Spleen (tissue), 11 donors: ENCODE measurements around the gene CD72. TPM values are rescaled to one million over a fixed set of nuclear protein-coding genes. Genes with fewer than 3 reads are reported as not detected.

Experiments
- DNase-seq: peaks from one replicate; pipeline ENCODE4 v3.0.0-alpha.2; 2020
- H3K27ac ChIP-seq, 8 donors: fragments of 200-600 bp; sonication (generic) in 7 of 8; 1 replicate in 4 of 8; 2 replicates in 4 of 8; pipeline versions ENCODE4 v1.5.0 to v1.8.0; 2016 to 2021; ENCODE audit warnings: inconsistent platforms in 4 of 8, mild to moderate bottlenecking in 4 of 8, moderate library complexity in 1 of 8
- H3K27me3 ChIP-seq, 7 donors: fragments of 200-600 bp; sonication (generic) in 6 of 7; replicated peaks in 1 of 7; 1 replicate in 4 of 7; 2 replicates in 3 of 7; pipeline versions ENCODE4 v1.5.0 to v1.8.0; 2016 to 2021; ENCODE audit warnings: inconsistent platforms in 3 of 7, mild to moderate bottlenecking in 1 of 7
- H3K36me3 ChIP-seq, 6 donors: fragments of 200-600 bp; sonication (generic) in 5 of 6; 1 replicate in 4 of 6; 2 replicates in 2 of 6; pipeline versions ENCODE4 v1.5.0 to v1.8.0; 2016 to 2021; ENCODE audit warnings: inconsistent platforms in 2 of 6
- H3K4me1 ChIP-seq, 6 donors: fragments of 200-600 bp; sonication (generic) in 5 of 6; 1 replicate in 3 of 6; 2 replicates in 3 of 6; pipeline versions ENCODE4 v1.5.0 to v1.8.0; 2016 to 2021; ENCODE audit warnings: inconsistent platforms in 3 of 6
- H3K4me3 ChIP-seq, 8 donors: fragments of 200-600 bp; sonication (generic) in 7 of 8; 1 replicate in 4 of 8; 2 replicates in 4 of 8; pipeline versions ENCODE4 v1.5.0 to v1.8.0; 2016 to 2021; ENCODE audit warnings: inconsistent platforms in 4 of 8, mild to moderate bottlenecking in 4 of 8, moderate library complexity in 2 of 8
- H3K9me3 ChIP-seq, 8 donors: fragments of 200-600 bp; sonication (generic) in 7 of 8; 1 replicate in 4 of 8; 2 replicates in 4 of 8; pipeline versions ENCODE4 v1.5.0 to v1.8.0; 2016 to 2021; ENCODE audit warnings: inconsistent platforms in 4 of 8
- CTCF ChIP-seq, 11 experiments: fragments of 200-600 bp in 7 of 11; fragments of 450-650 bp in 4 of 11; sonication (generic) in 4 of 11; IDR thresholded peaks in 8 of 11; conservative IDR thresholded peaks in 3 of 11; 1 replicate in 7 of 11; 2 replicates in 4 of 11; pipeline versions ENCODE4 v1.4.0 to v1.8.0; 2016 to 2021; ENCODE audit warnings: antibody characterized with exemption in 11 of 11, inconsistent platforms in 4 of 11, mild to moderate bottlenecking in 1 of 11
- POLR2AphosphoS5 ChIP-seq, 3 donors: sonication (generic); formaldehyde crosslinking; IDR thresholded peaks; one replicate each; pipeline ENCODE4 v1.5.1; 2017; ENCODE audit warnings: antibody characterized with exemption in 3 of 3
- WGBS, 5 donors: extraction: QIAGEN DNeasy Blood & Tissue Kit in 3 of 5; methylation state at CpG; one replicate each; pipeline versions ENCODE4 v1.1.5 to v1.1.7; 2013 to 2018; 5-methylcytosine and 5-hydroxymethylcytosine counted together
- intact Hi-C: fragments of 100-400 bp; cut with DNase I; formaldehyde crosslinking; loops from one replicate; pipeline ENCODE4 v1.15.0; 2023; ENCODE audit warnings: low total_unique reads
- microRNA-seq, 3 donors: library from miRNA; unstranded; fragments of <30 nt; microRNA quantifications; one replicate each; pipeline versions ENCODE4 to v1.1.0, GENCODE V29; 2019 to 2020
- polyA plus RNA-seq, 3 donors: library from polyadenylated mRNA; stranded (reverse); fragments of 200-250 nt; gene quantifications; one replicate each; pipeline ENCODE4 v1.2.1, GENCODE V29; 2013
- small RNA-seq, 4 donors: library from RNA; depleted of rRNA; stranded (forward); fragments of <200 nt; gene quantifications; one replicate each; pipeline ENCODE3, GENCODE V24; 2016
- total RNA-seq, 7 donors: library from RNA; depleted of rRNA in 3 of 7; stranded (reverse); fragments of >200 nt in 3 of 7; fragmentation: NEBNext Ultra II Directional in 4 of 7; extraction: Animal tissue kit (Norgen Biotek cat#: 25700) in 4 of 7; gene quantifications; one replicate each; pipeline versions ENCODE4 v1.1.0 to v1.2.1, GENCODE V29; 2016 to 2021
- donor health status: healthy with polysubstance abuse.
- donor health status: DM: no; HTN: no; CAD: no; lungs with moderate emphysema.
- donor health status: DM: no; HTN: no; CAD: no.
- donor health status: Bipolar disorder and iron deficiency.
- donor health status: healthy.
- donor health status: DM: no; HTN: no; CAD: no.
- donor health status: DM: yes; HTN: yes; CAD: no.

CD72 gene
- total and polyA plus RNA-seq, 10 donors: 74.4 to 160 (median 121) TPM

GRCh38 chr9:35561468-35562261 lies 56.5 kb downstream of the CD72 start:
- peaks cover 0 to 16% (median 9%) of the 10 kb centered on the region in 6 donors for H3K4me1 ChIP-seq
- H3K4me3 ChIP-seq: no peak overlapping the region
- H3K36me3 ChIP-seq: peaks cover 0 to 64% (median 13%) of the 10 kb centered on the region in 6 donors
- H3K27ac ChIP-seq: no peak overlapping the region
- TF ChIP-seq POLR2AphosphoS5 (IDR thresholded peaks at IDR 0.05): no peak
- 81 to 95% (median 89%) methylated on average over 6 of the region's 6 CpGs for WGBS, 5 donors
- no peaks in the 10 kb centered on the region for H3K27me3 ChIP-seq
- intact Hi-C loops: no loop called here
- H3K9me3 ChIP-seq: no peaks in the 10 kb centered on the region
- DNase-seq: no peak

- WGBS, 5 donors: 80 to 95% (median 89%) methylated on average over 6 to 24 of the region's 24 CpGs
- H3K27ac ChIP-seq: no peak overlapping the region
These were observed 57.4 kb downstream of the CD72 start for GRCh38 chr9:35560625-35561337.

More at GRCh38 chr9:35560625-35561337, 57.4 kb downstream of the CD72 start:
- intact Hi-C loops: no loop called here
- no peak for DNase-seq
- peaks cover 0 to 17% (median 9%) of the 10 kb centered on the region in 6 donors for H3K4me1 ChIP-seq
- TF ChIP-seq CTCF (IDR thresholded peaks at IDR 0.05 in 8 of 11, conservative IDR thresholded peaks at IDR 0.05 in 3 of 11) (no peak), POLR2AphosphoS5 (IDR thresholded peaks at IDR 0.05) (peak in 1 of 3 donors; percentile 16)
- H3K4me3 ChIP-seq: no peak overlapping the region
- H3K36me3 ChIP-seq: peaks cover 0 to 73% (median 15%) of the 10 kb centered on the region in 6 donors
- no peaks in the 10 kb centered on the region for H3K9me3 ChIP-seq
- no peaks in the 10 kb centered on the region for H3K27me3 ChIP-seq

Small RNA genes lying within 50 kb of the gene (microRNA-seq; reads per million reads assigned to microRNA genes)
- 0.70 to 2.2 (median 1.1) reads per million in 3 donors for gene MIR4667

Small RNA genes lying within 50 kb of the gene (small RNA-seq; reads per million reads assigned to genes)
- gene MIR4667 (0 reads per million in 4 donors), gene RMRP (0 reads per million in 4 donors), gene RPS29P17 (0 reads per million in 4 donors)

Other genes starting within 250 kb of the CD72 start
- gene RUSC2, start 128.3 kb downstream of the CD72 start, total RNA-seq: 10 to 100 TPM; 11.5 to 41.9 (median 15.0) TPM
- 10 to 100 TPM in 1 of 3 donors, 1 to 10 TPM in 2; 2.5 to 12.1 (median 5.3) TPM for gene RUSC2, start 128.3 kb downstream of the CD72 start, polyA plus RNA-seq
- 10 to 100 TPM; 24.8 to 47.1 (median 31.8) TPM for gene TESK1, start 13.2 kb downstream of the CD72 start, total RNA-seq
- 10 to 100 TPM; 15.6 to 34.7 (median 22.7) TPM for gene TESK1, start 13.2 kb downstream of the CD72 start, polyA plus RNA-seq
- gene SIT1, start 32.5 kb upstream of the CD72 start, total RNA-seq: 10 to 100 TPM; 24.2 to 44.9 (median 27.5) TPM
- gene SIT1, start 32.5 kb upstream of the CD72 start, polyA plus RNA-seq: 10 to 100 TPM; 71.7 to 82.7 (median 82.7) TPM
- gene RMRP, start 39.6 kb upstream of the CD72 start, total RNA-seq: over 10,000 TPM in 5 of 7 donors, 1,000 to 10,000 TPM in 2; 5,541 to 28,996 (median 23,209) TPM
- 100 to 1,000 TPM in 1 of 3 donors, 10 to 100 TPM in 1, not detected in 1; 42.1 to 285 TPM for gene RMRP, start 39.6 kb upstream of the CD72 start, polyA plus RNA-seq
- gene CCDC107, start 39.9 kb upstream of the CD72 start, total RNA-seq: 10 to 100 TPM; 14.4 to 24.2 (median 20.8) TPM
- gene CCDC107, start 39.9 kb upstream of the CD72 start, polyA plus RNA-seq: 10 to 100 TPM; 35.3 to 46.9 (median 37.0) TPM
- 1 to 10 TPM in 6 of 7 donors, under 1 TPM in 1; 0.95 to 2.8 (median 1.4) TPM for gene ARHGEF39, start 46.8 kb upstream of the CD72 start, total RNA-seq
- gene ARHGEF39, start 46.8 kb upstream of the CD72 start, polyA plus RNA-seq: 1 to 10 TPM in 2 of 3 donors, under 1 TPM in 1; 0.89 to 2.9 (median 1.1) TPM
- not detected for gene CA9, start 55.5 kb upstream of the CD72 start, total RNA-seq
- under 1 TPM in 2 of 3 donors, not detected in 1; 0.26 to 0.30 TPM for gene CA9, start 55.5 kb upstream of the CD72 start, polyA plus RNA-seq
- 100 to 1,000 TPM in 2 of 7 donors, 10 to 100 TPM in 5; 43.1 to 231 (median 79.2) TPM for gene TPM2, start 71.5 kb upstream of the CD72 start, total RNA-seq
- gene TPM2, start 71.5 kb upstream of the CD72 start, polyA plus RNA-seq: 100 to 1,000 TPM; 148 to 237 (median 190) TPM
- gene TLN1, start 113.8 kb upstream of the CD72 start, total RNA-seq: 100 to 1,000 TPM; 356 to 881 (median 592) TPM
- gene TLN1, start 113.8 kb upstream of the CD72 start, polyA plus RNA-seq: 100 to 1,000 TPM in 1 of 3 donors, 10 to 100 TPM in 2; 79.9 to 122 (median 95.5) TPM
- gene CREB3, start 114.3 kb upstream of the CD72 start, total RNA-seq: 10 to 100 TPM; 21.8 to 35.9 (median 26.0) TPM
- gene CREB3, start 114.3 kb upstream of the CD72 start, polyA plus RNA-seq: 10 to 100 TPM; 14.7 to 26.7 (median 20.9) TPM
- gene GBA2, start 130.8 kb upstream of the CD72 start, total RNA-seq: 100 to 1,000 TPM in 1 of 7 donors, 10 to 100 TPM in 6; 70.5 to 111 (median 74.3) TPM
- 10 to 100 TPM; 22.8 to 40.9 (median 37.9) TPM for gene GBA2, start 130.8 kb upstream of the CD72 start, polyA plus RNA-seq
- 10 to 100 TPM; 19.7 to 29.2 (median 22.0) TPM for gene RGP1, start 130.9 kb upstream of the CD72 start, total RNA-seq
- 1 to 10 TPM; 2.2 to 9.5 (median 2.5) TPM for gene RGP1, start 130.9 kb upstream of the CD72 start, polyA plus RNA-seq
- not detected for gene MSMP, start 135.9 kb upstream of the CD72 start, total RNA-seq
- 1 to 10 TPM in 1 of 3 donors, under 1 TPM in 2; 0.58 to 1.6 (median 0.63) TPM for gene MSMP, start 135.9 kb upstream of the CD72 start, polyA plus RNA-seq
- 10 to 100 TPM in 2 of 7 donors, 1 to 10 TPM in 5; 6.7 to 17.1 (median 9.2) TPM for gene NPR2, start 173.2 kb upstream of the CD72 start, total RNA-seq
- gene NPR2, start 173.2 kb upstream of the CD72 start, polyA plus RNA-seq: 1 to 10 TPM; 5.8 to 7.8 (median 7.3) TPM
- gene SPAG8, start 193.8 kb upstream of the CD72 start, total RNA-seq: 1 to 10 TPM; 1.1 to 4.5 (median 2.3) TPM
- 1 to 10 TPM; 1.7 to 2.5 (median 1.7) TPM for gene SPAG8, start 193.8 kb upstream of the CD72 start, polyA plus RNA-seq
- gene HINT2, start 196.6 kb upstream of the CD72 start, total RNA-seq: 10 to 100 TPM; 20.1 to 32.4 (median 23.0) TPM
- gene HINT2, start 196.6 kb upstream of the CD72 start, polyA plus RNA-seq: 10 to 100 TPM; 60.0 to 73.6 (median 69.6) TPM
- not detected for gene FAM221B, start 210.3 kb upstream of the CD72 start, total RNA-seq
- not detected for gene FAM221B, start 210.3 kb upstream of the CD72 start, polyA plus RNA-seq
- 1 to 10 TPM; 2.9 to 9.8 (median 5.9) TPM for gene TMEM8B, start 210.8 kb upstream of the CD72 start, total RNA-seq
- 1 to 10 TPM; 3.2 to 8.8 (median 7.2) TPM for gene TMEM8B, start 210.8 kb upstream of the CD72 start, polyA plus RNA-seq